ENCODE measurements around the gene PODXL. TPM values are rescaled to one million over a fixed set of nuclear protein-coding genes. Genes with fewer than 3 reads are reported as not detected.

The PODXL gene
- total and polyA plus RNA-seq, 4 donors, result 1.2 to 3.6 (median 1.6) TPM

- no peak overlapping the region for H3K4me3 ChIP-seq (ENCODE audit: low read depth in 1 of 3, low read length in 3 of 3)
- no peak for DNase-seq (ENCODE audit: low spot score)
- H3K27ac ChIP-seq (ENCODE audit: low read depth in 1 of 2, low read length in 2 of 2), result no peak overlapping the region
- WGBS, result 80% methylated on average over 11 of the region's 11 CpGs
- no peaks in the 10 kb centered on the region for H3K4me1 ChIP-seq (ENCODE audit: control insufficient read depth in 4 of 4, insufficient read depth in 4 of 4, low read length in 3 of 4)
- TF ChIP-seq JUND (IDR thresholded peaks at IDR 0.05) (no peak), REST (IDR thresholded peaks at IDR 0.05) (no peak), ZBTB33 (IDR thresholded peaks at IDR 0.05) (no peak), RAD21 (IDR thresholded peaks at IDR 0.05) (no peak), YY1 (IDR thresholded peaks at IDR 0.05) (no peak), FOXA1 (IDR thresholded peaks at IDR 0.05) (no peak), RXRA (IDR thresholded peaks at IDR 0.05) (no peak), SP1 (IDR thresholded peaks at IDR 0.05) (no peak), ATF3 (IDR thresholded peaks at IDR 0.05) (no peak), EGR1 (IDR thresholded peaks at IDR 0.05; ENCODE audit: low read depth in 2 of 2) (no peak), NR2F2 (IDR thresholded peaks at IDR 0.05) (no peak), TAF1 (conservative IDR thresholded peaks at IDR 0.05) (no peak), FOXA2 (IDR thresholded peaks at IDR 0.05) (no peak), MAX (IDR thresholded peaks at IDR 0.05) (no peak), HNF4A (conservative IDR thresholded peaks at IDR 0.05) (no peak), GABPA (IDR thresholded peaks at IDR 0.05 in 1 of 2, conservative IDR thresholded peaks at IDR 0.05 in 1 of 2) (no peak)
- no peaks in the 10 kb centered on the region for H3K27me3 ChIP-seq (ENCODE audit: control insufficient read depth in 4 of 4, insufficient read depth in 4 of 4, low read length in 3 of 4)
- no peak overlapping the region for H3K9ac ChIP-seq (ENCODE audit: low read depth in 1 of 2, low read length in 2 of 2)
- no peaks in the 10 kb centered on the region for H3K9me3 ChIP-seq (ENCODE audit: control insufficient read depth in 4 of 4, low read length in 3 of 4)
- H3K36me3 ChIP-seq (ENCODE audit: control insufficient read depth in 4 of 4, insufficient read depth in 3 of 4, low read depth in 1 of 4, low read length in 3 of 4), result no peaks in the 10 kb centered on the region
Observed at GRCh38 chr7:131529617-131530016, 26.8 kb downstream of the PODXL start.

- Histone ChIP-seq H3K36me3 (ENCODE audit: control insufficient read depth in 4 of 4, insufficient read depth in 3 of 4, low read depth in 1 of 4, low read length in 3 of 4) (no peaks in the 10 kb centered on the region), H3K9me3 (ENCODE audit: control insufficient read depth in 4 of 4, low read length in 3 of 4) (no peaks in the 10 kb centered on the region), H3K9ac (ENCODE audit: low read depth in 1 of 2, low read length in 2 of 2) (no peak overlapping the region), H3K27ac (ENCODE audit: low read depth in 1 of 2, low read length in 2 of 2) (no peak overlapping the region), H3K4me3 (ENCODE audit: low read depth in 1 of 3, low read length in 3 of 3) (no peak overlapping the region), H3K4me1 (ENCODE audit: control insufficient read depth in 4 of 4, insufficient read depth in 4 of 4, low read length in 3 of 4) (no peaks in the 10 kb centered on the region), H3K27me3 (ENCODE audit: control insufficient read depth in 4 of 4, insufficient read depth in 4 of 4, low read length in 3 of 4) (no peaks in the 10 kb centered on the region)
- no peak for DNase-seq (ENCODE audit: low spot score)
- WGBS, result 36% methylated on average over 3 of the region's 3 CpGs
- TF ChIP-seq HNF4A (conservative IDR thresholded peaks at IDR 0.05), result no peak
- no peak for TF ChIP-seq GABPA (IDR thresholded peaks at IDR 0.05 in 1 of 2, conservative IDR thresholded peaks at IDR 0.05 in 1 of 2)
- no peak for TF ChIP-seq SP1 (IDR thresholded peaks at IDR 0.05)
- no peak for TF ChIP-seq TAF1 (conservative IDR thresholded peaks at IDR 0.05)
- no peak for TF ChIP-seq ZBTB33 (IDR thresholded peaks at IDR 0.05)
- TF ChIP-seq JUND (IDR thresholded peaks at IDR 0.05), result no peak
- TF ChIP-seq EGR1 (IDR thresholded peaks at IDR 0.05; ENCODE audit: low read depth in 2 of 2), result no peak
- TF ChIP-seq REST (IDR thresholded peaks at IDR 0.05), result no peak
- no peak for TF ChIP-seq RXRA (IDR thresholded peaks at IDR 0.05)
- TF ChIP-seq HNF4G (IDR thresholded peaks at IDR 0.05), result no peak
- TF ChIP-seq RAD21 (IDR thresholded peaks at IDR 0.05), result no peak
- TF ChIP-seq MAX (IDR thresholded peaks at IDR 0.05), result no peak
- TF ChIP-seq CTCF (IDR thresholded peaks at IDR 0.05; ENCODE audit: low read depth, low read length, missing input control), result no peak
- no peak for TF ChIP-seq FOXA1 (IDR thresholded peaks at IDR 0.05)
Observed at GRCh38 chr7:131529179-131529578, 27.2 kb downstream of the PODXL start.
